Renal cortex interstitium (tissue), 11 donors: ENCODE results near the gene TSEN54. TPM values are rescaled to one million over a fixed set of nuclear protein-coding genes. Genes with fewer than 3 reads are reported as not detected.

Source experiments
- DNase-seq, 11 donors: peaks; one replicate each; pipeline ENCODE4 v3.0.0-alpha.2; 2013; ENCODE audit warnings: low read depth in 9 of 11, low spot score in 4 of 11; ENCODE audit errors: extremely low read depth in 1 of 11
- polyA plus RNA-seq, 3 donors: library from polyadenylated mRNA; unstranded; fragments of 120-200 nt; gene quantifications; one replicate each; pipeline ENCODE4 v1.2.1, GENCODE V29; 2013; ENCODE audit not compliant: insufficient read length in 3 of 3

The TSEN54 gene
- polyA plus RNA-seq, 3 donors, result 46.8 to 55.0 (median 47.2) TPM

DNA sequence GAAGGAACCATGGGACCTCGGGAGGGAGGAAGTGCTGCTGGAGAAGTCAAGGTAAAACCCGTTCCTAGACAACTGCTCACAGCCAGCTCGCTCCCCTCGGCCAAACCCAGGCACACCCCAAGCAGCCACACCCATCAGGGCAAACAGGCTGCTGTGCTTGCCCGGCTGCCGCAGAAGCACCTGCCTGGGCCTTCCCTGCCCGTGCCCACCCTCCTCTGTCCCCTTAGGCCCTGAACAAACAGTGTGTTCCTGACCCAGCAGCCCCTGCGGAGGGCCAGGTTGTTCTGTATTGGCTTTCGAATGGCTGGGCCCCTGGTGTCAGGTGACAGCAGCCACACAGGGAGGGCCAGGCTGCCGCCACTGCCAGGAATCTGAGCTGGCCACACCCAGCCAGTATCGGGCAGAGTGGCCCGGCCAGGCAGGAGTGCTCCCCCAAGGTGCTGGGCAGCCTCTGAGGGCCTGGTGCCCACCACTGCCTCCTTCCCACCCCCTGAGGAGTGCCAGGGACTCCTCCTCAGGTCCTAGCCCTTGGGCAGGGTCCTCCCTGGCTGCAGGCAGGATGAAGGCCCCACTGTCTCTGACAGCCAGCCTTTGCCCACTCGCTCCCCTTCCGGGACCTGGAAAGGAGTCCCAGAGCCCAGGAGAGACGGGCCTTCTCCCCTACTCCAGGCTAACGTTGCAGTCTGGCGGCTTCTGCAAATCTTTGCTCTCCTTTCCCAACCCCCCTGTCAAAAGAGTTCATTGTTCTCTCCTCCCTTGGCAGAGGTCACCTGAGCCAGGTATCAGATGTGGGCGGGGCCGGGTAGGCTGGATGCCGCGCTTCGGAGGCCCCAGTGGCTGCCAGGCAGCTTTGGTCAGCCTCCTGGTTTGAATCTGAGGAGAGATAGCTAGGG, 33.2 kb downstream of the TSEN54 start:
- DNase-seq, result peak in 4 of 11 donors; percentile 71 to 79 (median 74)

DNA sequence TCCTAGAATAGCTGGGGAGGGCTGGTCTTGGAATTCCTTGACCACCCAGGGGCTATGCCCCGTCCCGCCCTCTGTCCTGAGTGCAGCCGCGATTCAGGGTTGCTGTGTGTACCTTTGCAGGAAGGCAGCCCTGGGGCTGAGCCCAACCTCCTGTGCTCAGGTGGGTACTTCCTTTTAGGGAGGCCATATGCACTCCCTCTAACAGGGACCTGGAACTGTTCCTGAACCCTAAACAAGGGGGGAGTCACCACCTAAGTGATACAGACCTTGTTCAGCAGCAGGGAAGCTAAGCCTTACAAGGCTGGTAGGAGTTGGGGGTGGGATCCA, 33.8 kb downstream of the TSEN54 start:
- DNase-seq, result no peak

DNA sequence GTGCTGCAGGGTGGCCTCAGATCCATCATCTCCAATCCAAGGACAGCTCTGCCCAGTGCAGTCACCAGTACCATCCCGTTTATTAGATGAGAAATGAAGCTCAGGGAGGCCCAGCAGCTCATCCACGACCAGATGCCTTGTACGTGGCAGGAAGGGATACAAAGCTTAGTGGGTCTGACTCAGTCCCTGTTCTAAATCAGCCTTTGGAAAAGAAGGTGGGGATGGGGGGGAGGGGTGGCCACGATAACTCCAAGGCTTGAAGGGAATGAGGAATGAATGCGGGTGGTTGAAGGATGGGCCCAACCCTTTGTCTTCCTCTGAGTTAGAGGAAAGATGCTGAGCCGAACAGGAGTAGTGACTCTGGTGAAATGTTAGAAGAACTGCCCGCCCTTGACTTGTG, 34.9 kb downstream of the TSEN54 start:
- no peak for DNase-seq

DNA sequence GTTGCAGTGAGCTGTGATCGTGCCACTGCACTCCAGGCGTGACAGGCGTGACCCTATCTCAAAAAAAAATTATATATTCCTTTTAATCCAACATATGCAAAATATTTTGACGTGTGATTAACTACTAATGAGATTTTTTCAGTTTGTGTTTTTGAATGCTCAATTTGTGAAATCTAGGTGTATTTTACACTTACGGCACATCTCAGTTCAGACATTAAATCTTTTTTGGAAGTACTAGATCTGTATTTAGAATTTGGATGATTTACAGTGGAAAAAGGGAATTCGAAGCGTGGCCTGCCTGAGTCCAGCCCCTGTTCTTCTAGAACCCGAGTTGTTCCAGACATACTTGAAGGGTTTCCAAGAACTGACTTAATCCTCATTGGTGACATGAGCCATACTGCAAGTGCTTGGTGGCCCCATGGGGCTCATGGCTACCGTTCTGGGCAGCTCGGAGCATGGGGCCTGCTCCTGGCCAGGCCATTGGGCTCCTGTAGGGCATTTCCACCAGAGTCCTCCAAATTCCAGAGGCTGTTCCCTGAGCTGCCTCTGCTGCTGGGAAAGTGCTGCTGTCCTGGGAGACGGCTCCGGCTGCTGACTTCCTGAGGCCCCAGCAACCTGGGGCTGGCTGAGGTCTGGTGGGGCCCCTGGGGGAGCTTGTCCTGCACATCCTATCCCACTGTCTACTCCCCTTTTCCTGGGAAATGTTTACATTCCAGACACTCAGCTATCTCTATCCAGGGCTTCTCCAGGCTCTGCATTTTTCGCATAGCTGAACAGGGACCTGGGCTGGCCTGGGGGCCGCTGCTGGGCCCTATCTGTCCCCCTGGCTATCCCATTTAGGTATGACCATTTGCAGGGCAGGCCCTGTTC, 36.3 kb downstream of the TSEN54 start:
- no peak for DNase-seq

DNA sequence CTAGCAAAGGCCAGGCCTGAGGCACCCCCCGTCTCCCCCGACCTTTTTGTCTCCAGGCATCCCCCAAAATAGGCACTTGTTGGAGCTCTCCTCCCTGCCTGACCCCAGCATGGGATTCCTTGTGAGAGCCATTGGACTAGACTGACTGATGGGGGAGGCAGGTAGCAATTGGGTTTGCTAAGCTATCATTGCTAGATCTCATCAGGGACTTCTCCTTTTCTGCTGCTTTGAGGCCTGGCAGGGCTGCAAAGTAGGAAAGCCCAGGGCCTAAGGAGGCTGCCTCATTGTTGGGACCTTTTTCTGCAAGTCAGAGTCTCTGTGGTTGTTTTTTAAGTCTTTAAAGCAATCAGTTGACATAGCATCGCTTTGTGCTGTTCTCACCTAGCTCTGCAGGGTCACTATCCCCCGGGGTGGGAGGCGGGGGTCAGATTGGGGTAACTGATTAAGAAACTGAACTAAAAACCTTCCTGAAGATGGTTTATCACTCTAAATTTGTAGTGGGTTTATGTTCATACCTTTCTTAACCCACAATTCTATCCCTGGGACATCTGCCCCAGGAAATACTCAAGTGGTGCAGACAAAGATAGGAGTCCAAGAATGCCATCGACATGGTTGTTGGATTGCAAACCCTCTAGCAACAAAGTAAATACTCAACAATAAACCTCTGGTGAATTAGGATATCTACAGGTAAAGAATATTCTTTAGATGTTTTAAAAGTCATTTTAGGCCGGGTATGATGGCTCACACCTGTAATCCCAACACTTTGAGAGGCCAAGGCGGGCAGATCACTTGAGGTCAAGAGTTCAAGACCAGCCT, 37.2 kb downstream of the TSEN54 start:
- DNase-seq, result no peak

DNA sequence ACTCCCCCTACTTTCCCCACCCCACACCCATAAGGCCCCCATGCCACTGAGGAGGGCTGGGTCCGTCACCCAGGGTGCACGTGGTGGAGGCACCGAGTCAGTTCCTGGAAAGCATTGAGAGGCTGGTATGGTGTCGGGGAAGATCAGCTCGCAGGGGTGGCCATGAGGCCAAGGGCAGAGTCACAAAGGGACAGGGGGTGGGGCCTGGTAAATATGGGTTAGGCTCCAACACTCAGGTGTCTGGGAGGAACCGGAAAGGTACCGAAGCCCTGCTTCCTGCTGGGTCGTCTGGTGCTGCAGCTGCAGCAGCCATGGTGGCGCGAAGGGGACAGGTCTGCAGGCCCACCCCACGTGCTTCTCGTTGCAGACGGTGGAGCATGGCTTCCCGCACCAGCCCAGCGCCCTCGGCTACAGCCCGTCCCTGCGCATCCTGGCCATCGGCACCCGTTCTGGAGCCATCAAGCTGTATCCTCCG, 39.4 kb downstream of the TSEN54 start:
- no peak for DNase-seq

DNA sequence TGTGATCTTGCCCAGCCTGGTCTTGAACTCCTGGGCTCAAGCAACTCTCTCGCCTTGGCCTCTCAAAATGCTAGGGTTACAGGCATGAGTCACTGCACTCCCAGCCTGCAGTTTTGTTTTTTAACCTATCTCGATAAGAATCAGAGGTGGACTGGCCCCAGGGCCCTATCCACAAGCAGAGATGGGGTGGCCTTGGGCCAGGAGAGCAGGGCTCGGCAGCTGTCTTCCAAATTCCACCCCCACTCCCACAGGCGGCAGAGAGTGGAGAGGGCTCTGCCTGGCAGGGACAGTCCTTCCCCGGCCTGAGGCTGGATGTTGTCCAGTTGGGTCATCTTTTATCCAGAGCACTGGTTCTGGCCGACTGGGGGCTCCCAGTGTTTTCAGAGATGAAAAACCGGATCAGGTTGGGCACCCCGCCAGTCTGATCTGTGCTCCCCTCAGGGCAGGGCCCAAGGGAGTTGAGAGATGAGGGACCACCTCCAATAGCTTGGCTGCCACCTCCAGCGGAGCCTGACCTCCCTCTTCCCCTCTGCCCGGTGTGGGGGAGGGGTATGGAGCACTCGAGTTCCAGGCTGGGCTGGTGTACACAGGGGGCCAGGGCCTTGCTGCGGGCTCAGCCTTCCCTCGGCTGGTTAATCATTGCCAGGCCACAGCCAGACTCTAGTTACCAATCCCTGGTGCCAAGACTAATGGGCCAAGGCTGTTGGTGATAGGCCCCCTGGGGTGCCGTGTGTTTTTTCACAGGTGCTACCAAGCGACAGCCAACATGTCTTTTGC, 40.9 kb downstream of the TSEN54 start:
- DNase-seq, result peak; percentile 55 to 91 (median 78)

DNA sequence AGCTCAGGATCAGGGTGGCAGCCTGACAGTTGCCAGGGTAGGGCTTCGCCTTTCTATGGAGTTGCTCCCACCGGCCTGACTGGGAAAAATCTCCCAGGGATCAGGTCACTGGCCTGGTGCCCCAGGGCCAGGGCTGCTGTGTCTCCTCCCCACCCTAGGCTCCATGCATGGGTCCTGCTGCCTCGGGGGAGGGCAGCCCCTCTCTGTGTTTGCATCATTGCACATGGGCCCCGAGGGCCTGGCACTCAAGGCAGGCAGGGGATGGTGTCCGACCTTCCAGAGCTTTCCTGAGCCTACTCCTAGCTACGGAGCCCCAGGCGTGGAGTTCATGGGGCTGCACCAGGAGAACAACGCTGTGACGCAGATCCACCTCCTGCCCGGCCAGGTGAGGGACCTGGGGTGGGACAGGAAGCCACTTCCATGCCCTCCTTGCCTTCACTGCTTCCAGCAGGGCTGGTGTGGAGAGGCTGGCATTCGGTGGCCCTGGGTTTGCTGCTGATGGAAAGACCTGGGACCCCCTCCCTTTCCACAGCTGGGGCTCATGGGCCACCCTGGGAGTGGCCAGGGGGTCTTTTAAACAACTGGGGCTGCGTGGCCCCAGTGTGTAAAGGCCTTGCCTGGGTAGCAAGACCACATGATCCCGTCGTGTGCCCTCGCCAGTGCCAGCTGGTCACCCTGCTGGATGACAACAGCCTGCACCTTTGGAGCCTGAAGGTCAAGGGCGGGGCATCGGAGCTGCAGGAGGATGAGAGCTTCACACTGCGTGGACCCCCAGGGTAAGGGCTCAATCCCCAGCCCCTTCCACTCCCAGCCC, 41.7 kb downstream of the TSEN54 start:
- no peak for DNase-seq

DNA sequence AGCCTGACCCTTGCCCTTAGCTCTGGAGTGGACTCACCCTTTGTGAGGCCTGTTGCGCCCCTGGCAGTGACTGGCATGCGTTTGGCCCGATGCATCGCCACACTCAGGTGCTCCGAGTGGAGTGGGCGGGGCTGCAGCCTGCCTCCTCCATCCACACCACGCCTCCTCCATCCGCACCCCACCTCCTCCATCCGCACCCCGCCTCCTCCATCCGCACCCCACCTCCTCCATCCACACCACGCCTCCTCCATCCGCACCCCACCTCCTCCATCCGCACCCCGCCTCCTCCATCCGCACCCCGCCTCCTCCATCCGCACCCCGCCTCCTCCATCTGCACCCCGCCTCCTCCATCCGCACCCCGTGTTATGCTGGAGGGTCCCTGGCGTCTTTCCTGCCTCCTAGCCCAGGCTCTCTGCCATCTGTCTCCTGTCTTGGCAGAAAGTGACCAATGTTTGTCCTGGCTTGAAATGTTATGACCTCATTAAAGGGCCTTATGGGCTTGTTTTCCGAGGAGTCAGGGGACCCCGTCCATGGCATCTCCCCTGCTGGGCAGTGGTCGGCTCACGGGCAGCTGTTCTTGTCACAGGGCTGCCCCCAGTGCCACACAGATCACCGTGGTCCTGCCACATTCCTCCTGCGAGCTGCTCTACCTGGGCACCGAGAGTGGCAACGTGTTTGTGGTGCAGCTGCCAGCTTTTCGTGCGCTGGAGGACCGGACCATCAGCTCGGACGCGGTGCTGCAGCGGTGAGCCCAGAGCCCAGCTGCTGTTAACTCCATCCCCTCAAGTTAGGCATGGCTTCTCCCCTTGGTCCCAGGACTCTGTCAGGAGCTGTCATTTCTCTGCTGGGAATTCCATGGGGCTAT, 42.6 kb downstream of the TSEN54 start:
- no peak for DNase-seq

DNA sequence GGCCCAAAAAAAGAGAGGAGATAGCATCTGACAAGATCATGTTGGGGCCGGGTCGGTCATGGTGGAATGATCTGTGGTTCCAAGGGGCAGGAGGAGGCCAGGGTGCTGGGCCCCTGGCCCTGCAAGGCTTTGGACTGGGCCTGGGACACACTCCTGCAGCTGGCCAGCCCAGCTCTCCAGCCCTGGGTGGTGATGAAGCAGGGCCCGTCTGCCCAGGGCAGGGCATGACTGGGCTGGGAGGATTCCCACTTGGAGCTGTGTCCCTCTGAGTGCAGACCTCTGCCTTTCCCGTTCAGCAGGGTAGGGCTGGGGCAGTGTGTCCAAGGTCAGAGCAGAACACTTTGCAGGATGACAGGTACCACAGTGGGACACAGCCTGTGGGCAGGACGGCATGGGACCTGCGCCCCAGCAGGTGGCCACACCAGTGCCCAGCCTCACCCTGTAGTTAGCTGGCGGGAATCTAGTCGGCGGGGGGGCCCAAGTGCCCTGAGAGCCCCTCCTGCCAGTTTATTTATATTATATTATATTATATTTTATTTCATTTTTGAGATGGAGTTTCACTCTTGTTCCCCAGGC, 43.7 kb downstream of the TSEN54 start:
- no peak for DNase-seq

DNA sequence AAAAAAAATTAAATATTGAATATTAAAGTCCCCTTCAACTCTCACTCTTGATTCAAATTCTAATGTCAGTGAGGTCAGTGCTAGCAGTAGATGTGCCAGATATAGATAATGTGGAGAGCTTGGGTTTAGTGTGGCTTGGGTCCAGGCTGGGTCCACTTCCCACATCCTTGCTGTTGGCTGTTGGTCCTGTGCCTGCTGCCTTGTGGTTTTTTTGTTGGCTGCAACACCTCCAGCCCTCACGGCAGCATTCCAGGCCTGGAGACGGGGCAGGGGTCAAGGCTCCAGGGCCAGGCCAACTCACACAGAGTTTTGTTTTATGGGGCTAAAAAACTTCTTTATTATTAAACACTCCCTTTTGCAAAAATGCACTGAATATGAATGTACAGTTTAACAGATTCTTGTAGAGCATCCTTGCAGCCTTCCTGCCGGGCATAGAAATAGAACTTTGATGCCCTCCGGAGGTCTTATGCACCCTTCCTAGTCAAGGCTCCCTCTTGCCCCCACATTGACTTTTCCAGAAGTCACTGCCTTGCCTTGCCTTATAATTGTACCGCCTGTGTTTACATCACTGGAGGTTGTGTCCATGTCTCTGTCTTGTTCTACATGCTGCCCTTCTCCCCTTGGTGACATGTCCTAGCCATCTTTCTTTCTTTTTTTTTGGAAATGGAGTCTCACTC, 45.7 kb downstream of the TSEN54 start:
- DNase-seq, result no peak

DNA sequence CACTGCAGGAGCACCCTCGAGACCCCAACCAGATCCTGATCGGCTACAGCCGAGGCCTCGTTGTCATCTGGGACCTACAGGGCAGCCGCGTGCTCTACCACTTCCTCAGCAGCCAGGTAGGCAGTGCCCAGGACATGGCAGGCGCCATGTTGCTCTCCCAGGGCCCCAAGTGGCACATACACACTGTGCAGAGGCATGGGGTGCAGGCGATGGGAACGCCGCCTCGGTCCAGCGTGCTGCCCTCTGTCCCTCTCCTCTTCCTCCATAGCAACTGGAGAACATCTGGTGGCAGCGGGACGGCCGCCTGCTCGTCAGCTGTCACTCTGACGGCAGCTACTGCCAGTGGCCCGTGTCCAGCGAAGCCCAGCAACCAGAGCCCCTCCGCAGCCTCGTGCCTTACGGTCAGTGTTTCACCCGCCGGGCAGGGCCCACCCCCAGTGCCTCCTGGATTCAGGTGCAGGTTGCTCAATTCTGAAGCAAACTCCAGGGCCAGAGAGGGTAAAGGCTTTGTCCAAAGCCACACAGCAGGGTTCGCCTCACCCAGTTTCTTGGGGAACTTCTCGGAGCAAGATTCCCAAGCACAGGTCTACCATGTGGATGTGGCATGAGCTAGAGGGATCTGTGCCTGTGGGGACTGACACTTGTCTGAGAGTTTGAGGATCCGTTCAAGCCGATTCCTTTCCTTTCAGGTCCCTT, 46.9 kb downstream of the TSEN54 start:
- no peak for DNase-seq

DNA sequence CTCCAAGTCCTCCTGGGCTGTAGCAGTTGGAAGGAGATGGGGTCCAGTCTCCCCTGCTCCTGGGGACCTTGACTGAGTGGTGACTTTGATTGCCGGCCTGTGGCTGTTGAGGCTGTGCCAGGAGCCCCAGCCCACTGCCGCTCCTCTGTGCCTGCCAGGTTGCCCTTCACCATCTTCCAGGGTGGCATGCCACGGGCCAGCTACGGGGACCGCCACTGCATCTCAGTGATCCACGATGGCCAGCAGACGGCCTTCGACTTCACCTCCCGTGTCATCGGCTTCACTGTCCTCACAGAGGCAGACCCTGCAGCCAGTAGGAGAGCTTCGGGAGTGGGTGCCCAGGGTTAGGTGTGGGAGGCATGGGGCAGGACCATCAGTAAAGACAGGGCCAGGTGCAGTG, 47.9 kb downstream of the TSEN54 start:
- no peak for DNase-seq

DNA sequence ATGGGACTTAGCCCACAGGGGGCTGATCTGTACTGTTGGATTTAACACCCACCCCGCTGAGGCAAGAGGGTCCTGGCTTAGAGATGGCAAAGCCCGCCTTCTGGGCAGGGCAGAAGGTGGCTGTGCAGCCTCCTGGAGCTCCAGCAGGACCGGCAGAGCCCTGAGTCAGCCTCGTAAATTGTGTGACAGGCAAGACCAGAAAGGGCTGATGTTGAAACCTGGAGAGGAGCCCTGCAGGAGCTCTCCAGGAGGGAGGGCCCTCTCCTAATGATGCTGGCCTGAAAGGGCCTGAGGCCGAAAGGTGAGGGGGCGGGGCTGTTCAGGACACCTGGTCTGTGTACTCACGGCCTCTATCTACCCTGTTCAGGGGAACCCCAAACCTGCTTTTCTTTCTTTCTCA, 48.7 kb downstream of the TSEN54 start:
- no peak for DNase-seq

DNA sequence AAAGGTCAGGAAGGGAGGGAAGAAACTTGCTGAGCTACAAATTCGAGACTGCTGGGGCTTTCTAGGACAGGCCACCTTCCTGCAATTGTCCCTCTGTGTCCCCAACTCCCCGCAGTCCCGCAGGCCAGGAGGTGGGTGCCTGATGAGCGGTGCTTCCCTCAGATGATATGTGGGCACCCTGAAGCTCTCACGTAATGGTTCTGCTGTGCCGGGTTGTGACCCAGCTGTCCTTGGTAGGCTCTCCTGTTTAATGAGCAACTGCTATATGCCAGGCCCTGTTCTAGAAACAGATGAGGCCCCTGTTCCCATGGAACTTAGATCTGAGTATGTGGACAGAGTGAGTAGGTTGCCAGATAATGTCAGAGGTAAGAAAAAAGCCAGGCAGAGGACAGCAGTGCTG, 49.3 kb downstream of the TSEN54 start:
- no peak for DNase-seq
